Kidney epithelial cell (primary cell): Measurements from ENCODE around the gene MEGF11. TPM values are rescaled to one million over a fixed set of nuclear protein-coding genes. Genes with fewer than 3 reads are reported as not detected.

Experiments
- DNase-seq: peaks from one replicate; pipeline ENCODE4 v3.0.0-alpha.2; 2010; ENCODE audit warnings: low read depth
- H3K27me3 ChIP-seq: 2 replicates; pipeline ENCODE4 v1.6.0; 2011; ENCODE audit warnings: low read length; ENCODE audit not compliant: control insufficient read depth, insufficient read depth
- H3K36me3 ChIP-seq: 2 replicates; pipeline ENCODE4 v1.5.1; 2011; ENCODE audit warnings: low read length; ENCODE audit not compliant: control insufficient read depth, insufficient read depth
- H3K4me3 ChIP-seq: 2 replicates; pipeline ENCODE4 v1.5.1; 2011; ENCODE audit warnings: low read depth, mild to moderate bottlenecking, control low read depth, low read length
- total RNA-seq: library from RNA; depleted of rRNA; stranded (reverse); fragments of >200 nt; gene quantifications from 2 replicates; pipeline ENCODE4 v1.2.3, GENCODE V29; 2015
- TF ChIP-seq, protein P1 (sequence below): IDR thresholded peaks from 2 replicates; pipeline ENCODE4 v1.5.1; 2011; ENCODE audit warnings: mild to moderate bottlenecking, moderate library complexity, low read length, control low read depth, inconsistent platforms; ENCODE audit not compliant: insufficient read depth, poor library complexity, severe bottlenecking

MEGF11 gene
- total RNA-seq, 1 donor from 2014 or later = 0.63 TPM

- Histone ChIP-seq H3K36me3 (no peaks in the 10 kb centered on the region), H3K4me3 (no peak overlapping the region), H3K27me3 (peaks cover 8% of the 10 kb centered on the region)
- TF ChIP-seq, protein P1, sequence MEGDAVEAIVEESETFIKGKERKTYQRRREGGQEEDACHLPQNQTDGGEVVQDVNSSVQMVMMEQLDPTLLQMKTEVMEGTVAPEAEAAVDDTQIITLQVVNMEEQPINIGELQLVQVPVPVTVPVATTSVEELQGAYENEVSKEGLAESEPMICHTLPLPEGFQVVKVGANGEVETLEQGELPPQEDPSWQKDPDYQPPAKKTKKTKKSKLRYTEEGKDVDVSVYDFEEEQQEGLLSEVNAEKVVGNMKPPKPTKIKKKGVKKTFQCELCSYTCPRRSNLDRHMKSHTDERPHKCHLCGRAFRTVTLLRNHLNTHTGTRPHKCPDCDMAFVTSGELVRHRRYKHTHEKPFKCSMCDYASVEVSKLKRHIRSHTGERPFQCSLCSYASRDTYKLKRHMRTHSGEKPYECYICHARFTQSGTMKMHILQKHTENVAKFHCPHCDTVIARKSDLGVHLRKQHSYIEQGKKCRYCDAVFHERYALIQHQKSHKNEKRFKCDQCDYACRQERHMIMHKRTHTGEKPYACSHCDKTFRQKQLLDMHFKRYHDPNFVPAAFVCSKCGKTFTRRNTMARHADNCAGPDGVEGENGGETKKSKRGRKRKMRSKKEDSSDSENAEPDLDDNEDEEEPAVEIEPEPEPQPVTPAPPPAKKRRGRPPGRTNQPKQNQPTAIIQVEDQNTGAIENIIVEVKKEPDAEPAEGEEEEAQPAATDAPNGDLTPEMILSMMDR = no peak
- DNase-seq = no peak
These were observed 208.7 kb downstream of the MEGF11 start for GRCh38 chr15:66044837-66045236.

- H3K27me3 ChIP-seq = peaks cover 13% of the 10 kb centered on the region
- H3K36me3 ChIP-seq = no peaks in the 10 kb centered on the region
- H3K4me3 ChIP-seq = no peak overlapping the region
- TF ChIP-seq, protein P1 = no peak
- DNase-seq = no peak
These were observed 210.3 kb downstream of the MEGF11 start for GRCh38 chr15:66043264-66043663.

DNA sequence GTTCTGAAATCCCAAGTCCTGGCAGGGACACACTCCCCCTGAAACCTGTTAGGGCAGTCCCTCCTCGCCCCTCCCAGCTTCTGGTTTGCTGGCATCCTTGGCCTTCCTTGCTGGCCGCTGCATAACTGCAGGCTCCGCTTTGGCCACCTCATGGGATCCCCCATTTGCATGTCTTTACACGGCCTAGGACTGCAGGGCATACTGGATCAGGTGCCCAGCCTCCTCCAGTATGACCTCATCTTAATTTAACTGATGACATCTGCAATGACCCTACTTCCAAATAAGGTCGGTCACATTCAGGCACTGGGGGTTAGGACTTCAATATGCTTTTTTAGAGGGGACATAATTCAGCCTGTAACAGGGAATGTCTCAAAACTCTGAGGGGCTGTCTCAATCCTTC lies 210.9 kb downstream of the MEGF11 start:
- no peak for DNase-seq
- Histone ChIP-seq H3K4me3 (no peak overlapping the region), H3K27me3 (peaks cover 14% of the 10 kb centered on the region), H3K36me3 (no peaks in the 10 kb centered on the region)
- TF ChIP-seq, protein P1 = no peak

GRCh38 chr15:66041276-66041675 lies 212.3 kb downstream of the MEGF11 start:
- DNase-seq = no peak
- no peak overlapping the region for H3K4me3 ChIP-seq
- H3K27me3 ChIP-seq = peaks cover 18% of the 10 kb centered on the region
- TF ChIP-seq, protein P1 = no peak
- no peaks in the 10 kb centered on the region for H3K36me3 ChIP-seq

- Histone ChIP-seq H3K4me3 (no peak overlapping the region), H3K27me3 (peaks cover 18% of the 10 kb centered on the region), H3K36me3 (no peaks in the 10 kb centered on the region)
- no peak for DNase-seq
- TF ChIP-seq, protein P1 = no peak
These were observed 213.2 kb downstream of the MEGF11 start for GRCh38 chr15:66040211-66040892.
